B cell (primary cell): ENCODE data around the gene TGFA. TPM values are rescaled to one million over a fixed set of nuclear protein-coding genes. Genes with fewer than 3 reads are reported as not detected.

ENCODE experiments used
- ATAC-seq: fragments of 200-7000 bp; cut with Tn5 transposase; one replicate; pipeline ENCODE4 v1.10.0; 2021; ENCODE audit warnings: low read depth, mild to moderate bottlenecking, moderate number of reproducible peaks, moderate library complexity
- CTCF ChIA-PET: fragments of 350-600 bp; sonication (Branson Sonifier 250); formaldehyde crosslinking; loops from one replicate; lab custom pipeline; 2021; ENCODE audit warnings: antibody characterized with exemption, inconsistent platforms; lab: Charles Lee
- POLR2A ChIA-PET: fragments of 350-600 bp; sonication (Branson Sonifier 250); formaldehyde crosslinking; loops from one replicate; lab custom pipeline; 2021; ENCODE audit warnings: antibody characterized with exemption; lab: Charles Lee
- DNase-seq: peaks from one replicate; pipeline ENCODE4 v3.0.0; 2013
- H2AFZ ChIP-seq: 2 replicates; pipeline ENCODE4 v1.6.1; 2012; ENCODE audit warnings: mild to moderate bottlenecking, low read depth, low read length; ENCODE audit not compliant: insufficient read depth, poor library complexity, severe bottlenecking
- H3K27ac ChIP-seq, 2 donors: 1 replicate in 1 of 2; 2 replicates in 1 of 2; pipeline ENCODE4 v1.5.1; 2012 to 2013; ENCODE audit warnings: low read length in 2 of 2, mild to moderate bottlenecking in 2 of 2, moderate library complexity in 1 of 2
- H3K27me3 ChIP-seq, 4 experiments: fragments of 200-600 bp in 1 of 4; sonication (generic) in 1 of 4; replicated peaks in 1 of 4; 1 replicate in 2 of 4; 2 replicates in 2 of 4; pipeline versions ENCODE4 v1.6.1 to v1.7.0; 2013 to 2016; ENCODE audit warnings: low read length in 3 of 4, mild to moderate bottlenecking in 2 of 4, mixed read lengths in 1 of 4, moderate library complexity in 1 of 4; ENCODE audit not compliant: insufficient read depth in 4 of 4, control insufficient read depth in 3 of 4; ENCODE audit errors: control extremely low read depth in 1 of 4
- H3K36me3 ChIP-seq, 2 experiments: replicated peaks in 1 of 2; 1 replicate in 1 of 2; 2 replicates in 1 of 2; pipeline versions ENCODE4 v1.6.1 to v1.7.1; 2013; ENCODE audit warnings: low read length in 1 of 2; ENCODE audit not compliant: insufficient read depth in 2 of 2, control insufficient read depth in 1 of 2; ENCODE audit errors: control extremely low read depth in 1 of 2, extremely low read depth in 1 of 2
- H3K4me1 ChIP-seq, 2 donors: fragments of 200-600 bp in 1 of 2; sonication (generic) in 1 of 2; 1 replicate in 1 of 2; 2 replicates in 1 of 2; pipeline versions ENCODE4 v1.5.1 to v1.6.1; 2013 to 2017; ENCODE audit warnings: low read length in 2 of 2; ENCODE audit not compliant: control insufficient read depth in 2 of 2, insufficient read depth in 2 of 2
- H3K4me2 ChIP-seq: replicated peaks from 2 replicates; pipeline ENCODE3; 2012; ENCODE audit warnings: mild to moderate bottlenecking, low read depth, low read length; ENCODE audit not compliant: poor library complexity, severe bottlenecking
- H3K4me3 ChIP-seq, 5 experiments: fragments of 200-600 bp in 1 of 5; sonication (generic) in 1 of 5; 1 replicate in 3 of 5; 2 replicates in 2 of 5; pipeline versions ENCODE4 v1.5.1 to v1.7.0; 2011 to 2016; ENCODE audit warnings: low read length in 4 of 5, mild to moderate bottlenecking in 4 of 5, low read depth in 2 of 5, control low read depth in 1 of 5, moderate library complexity in 1 of 5; ENCODE audit not compliant: insufficient read depth in 1 of 5; ENCODE audit errors: control extremely low read depth in 1 of 5, extremely low read depth in 1 of 5
- H3K79me2 ChIP-seq: fragments of 200-600 bp; sonication (generic); one replicate; pipeline ENCODE4 v1.6.0; 2016; ENCODE audit warnings: low read length; ENCODE audit not compliant: control insufficient read depth, insufficient read depth
- H3K9ac ChIP-seq: fragments of 200-600 bp; sonication (generic); 2 replicates; pipeline ENCODE4 v1.6.1; 2017; ENCODE audit warnings: mild to moderate bottlenecking, low read length, moderate library complexity
- H3K9me3 ChIP-seq, 3 donors: one replicate each; pipeline versions ENCODE4 v1.6.1 to v1.7.1; 2013; ENCODE audit warnings: low read length in 2 of 3; ENCODE audit not compliant: control insufficient read depth in 2 of 3, insufficient read depth in 1 of 3; ENCODE audit errors: control extremely low read depth in 1 of 3
- H4K20me1 ChIP-seq: 2 replicates; pipeline ENCODE4 v1.6.0; 2012; ENCODE audit warnings: mild to moderate bottlenecking, low read length; ENCODE audit not compliant: insufficient read depth, control insufficient read depth, poor library complexity, severe bottlenecking
- H3K27ac Mint-ChIP-seq: one replicate; pipeline ENCODE4 v1.8.0; 2021; ENCODE audit warnings: mixed read lengths
- H3K27me3 Mint-ChIP-seq: one replicate; pipeline ENCODE4 v1.8.0; 2021; ENCODE audit warnings: mixed read lengths
- H3K4me1 Mint-ChIP-seq: one replicate; pipeline ENCODE4 v1.8.0; 2021; ENCODE audit warnings: mixed read lengths
- H3K4me3 Mint-ChIP-seq: one replicate; pipeline ENCODE4 v1.8.0; 2021; ENCODE audit warnings: mixed read lengths
- H3K9me3 Mint-ChIP-seq: one replicate; pipeline ENCODE4 v1.8.0; 2022; ENCODE audit warnings: mixed read lengths; ENCODE audit not compliant: insufficient read depth
- CTCF ChIP-seq: fragments of 200-600 bp; IDR thresholded peaks from one replicate; pipeline ENCODE4 v1.8.0; 2022; ENCODE audit warnings: antibody characterized with exemption, mild to moderate bottlenecking
- EZH2 ChIP-seq: IDR thresholded peaks from 2 replicates; pipeline ENCODE4 v1.6.1; 2012; ENCODE audit warnings: borderline replicate concordance, low read depth, mild to moderate bottlenecking, moderate library complexity, low read length; ENCODE audit not compliant: insufficient read depth, poor library complexity, severe bottlenecking
- WGBS: methylation state at CpG from one replicate; pipeline ENCODE4 v1.1.5; 2013; ENCODE audit warnings: missing lambda C conversion rate; ENCODE audit not compliant: insufficient coverage; 5-methylcytosine and 5-hydroxymethylcytosine counted together
- intact Hi-C: fragments of 100-400 bp; cut with micrococcal nuclease; formaldehyde crosslinking; loops from one replicate; pipeline ENCODE4 v1.10.0; 2022
- polyA plus RNA-seq: library from polyadenylated mRNA; depleted of rRNA; stranded (reverse); fragments of >200 nt; gene quantifications from 2 replicates; pipeline ENCODE4 v1.2.3, GENCODE V29; 2012
- total RNA-seq, 2 donors: library from RNA; stranded (reverse); fragments of 120-200 nt in 1 of 2; gene quantifications; 1 replicate in 1 of 2; 2 replicates in 1 of 2; pipeline versions ENCODE4 v1.2.3 to v1.2.4, GENCODE V29; 2013 to 2022

Gene TGFA
- total and polyA plus RNA-seq, 2 donors (not counting 1 experiment from before 2014, with no cell fraction given) = 0.04 TPM; not detected in 1

- DNase-seq (no peak), ATAC-seq (no peak)
- no peaks in the 10 kb centered on the region for H3K36me3 ChIP-seq
- no peaks in the 10 kb centered on the region for H3K27me3 ChIP-seq
- Mint-ChIP-seq H3K27me3 (peaks cover 6% of the 10 kb centered on the region), H3K4me1 (no peaks in the 10 kb centered on the region), H3K27ac (no peak overlapping the region), H3K9me3 (no peaks in the 10 kb centered on the region), H3K4me3 (no peak overlapping the region)
- no peaks in the 10 kb centered on the region for H3K9me3 ChIP-seq
- ChIA-PET CTCF (no interaction called here), POLR2A (no interaction called here)
- no peak overlapping the region for H3K27ac ChIP-seq
- no peak overlapping the region for H3K4me2 ChIP-seq
- no peaks in the 10 kb centered on the region for H3K4me1 ChIP-seq
- WGBS = 100% methylated on average over 3 of the region's 4 CpGs
- no peak overlapping the region for H2AFZ ChIP-seq
- no peaks in the 10 kb centered on the region for H3K79me2 ChIP-seq
- TF ChIP-seq EZH2 = no peak
- no peak for TF ChIP-seq CTCF
- H3K4me3 ChIP-seq = no peak overlapping the region
- intact Hi-C loops = no loop called here
- no peaks in the 10 kb centered on the region for H4K20me1 ChIP-seq
- no peak overlapping the region for H3K9ac ChIP-seq
Measured at GRCh38 chr2:70463997-70464396, 89.6 kb downstream of the TGFA start.

DNA sequence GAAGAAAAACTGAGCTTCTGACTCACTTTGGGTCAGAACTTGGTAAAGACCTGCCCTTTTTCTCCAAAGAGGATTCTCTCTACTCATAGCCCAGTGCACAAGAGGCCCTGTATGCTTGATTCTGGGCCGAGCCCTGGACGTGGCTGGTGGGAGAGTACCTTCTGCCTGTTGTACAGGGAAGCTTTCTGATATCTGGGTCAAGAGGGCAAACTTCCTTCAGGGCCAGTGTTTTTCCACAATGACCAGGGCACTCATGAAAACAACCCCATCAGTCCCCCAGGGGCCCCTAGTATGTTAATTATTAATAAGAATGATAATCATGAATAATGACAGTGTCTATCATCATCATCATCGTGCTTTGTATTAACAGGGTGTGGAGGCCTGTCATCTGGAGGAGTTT is 90.0 kb downstream of the TGFA start:
- H3K9me3 Mint-ChIP-seq = no peaks in the 10 kb centered on the region
- TF ChIP-seq CTCF (no peak), EZH2 (no peak)
- ChIA-PET CTCF (no interaction called here), POLR2A (no interaction called here)
- 94% methylated on average over 2 of the region's 3 CpGs for WGBS
- no peaks in the 10 kb centered on the region for H3K27me3 ChIP-seq
- no peaks in the 10 kb centered on the region for H3K9me3 ChIP-seq
- H3K4me1 Mint-ChIP-seq = no peaks in the 10 kb centered on the region
- H3K4me3 ChIP-seq = no peak overlapping the region
- no peak overlapping the region for H3K4me2 ChIP-seq
- ATAC-seq (no peak), DNase-seq (no peak)
- H4K20me1 ChIP-seq = no peaks in the 10 kb centered on the region
- no peak overlapping the region for H3K9ac ChIP-seq
- no peaks in the 10 kb centered on the region for H3K79me2 ChIP-seq
- H3K27ac ChIP-seq = no peak overlapping the region
- no peak overlapping the region for H3K4me3 Mint-ChIP-seq
- H3K36me3 ChIP-seq = no peaks in the 10 kb centered on the region
- H3K4me1 ChIP-seq = no peaks in the 10 kb centered on the region
- no peak overlapping the region for H3K27ac Mint-ChIP-seq
- no peak overlapping the region for H2AFZ ChIP-seq
- H3K27me3 Mint-ChIP-seq = peaks cover 11% of the 10 kb centered on the region
- intact Hi-C loops = no loop called here
